HepG2 (cell line): ENCODE data around the gene FCAMR. TPM values are rescaled to one million over a fixed set of nuclear protein-coding genes. Genes with fewer than 3 reads are reported as not detected.

Experiments
- ATF5 ChIP-seq: sonication (generic); formaldehyde crosslinking; IDR thresholded peaks from 2 replicates; pipeline ENCODE4 v1.4.0; 2020; ENCODE audit warnings: mild to moderate bottlenecking, low read depth, missing genetic modification reagents
- HDAC2 ChIP-seq: sonication (generic); formaldehyde crosslinking; IDR thresholded peaks from 2 replicates; pipeline ENCODE4 v1.4.0; 2020; ENCODE audit warnings: missing genetic modification reagents
- HINFP ChIP-seq: sonication (generic); formaldehyde crosslinking; IDR thresholded peaks from 2 replicates; pipeline ENCODE4 v1.4.0; 2020; ENCODE audit warnings: low read depth, mild to moderate bottlenecking, missing genetic modification reagents
- HMG20B ChIP-seq: conservative IDR thresholded peaks from 2 replicates; pipeline ENCODE4 v1.6.1; 2016; ENCODE audit warnings: missing genetic modification reagents, missing compliant biosample characterization
- JUNB ChIP-seq: sonication (generic); formaldehyde crosslinking; IDR thresholded peaks from 2 replicates; pipeline ENCODE4 v1.8.0; 2022; ENCODE audit warnings: missing genetic modification reagents, mild to moderate bottlenecking, borderline replicate concordance
- KMT2A ChIP-seq: sonication (generic); formaldehyde crosslinking; IDR thresholded peaks from 2 replicates; pipeline ENCODE4 v1.4.0; 2020; ENCODE audit warnings: missing genetic modification reagents
- NCOA5 ChIP-seq: sonication (generic); formaldehyde crosslinking; IDR thresholded peaks from 2 replicates; pipeline ENCODE4 v1.4.0; 2020; ENCODE audit warnings: missing genetic modification reagents
- NFRKB ChIP-seq: fragments of 450-650 bp; IDR thresholded peaks from 2 replicates; pipeline ENCODE4 v1.6.1; 2017
- NONO ChIP-seq, 2 experiments: fragments of 450-650 bp in 1 of 2; sonication (generic) in 1 of 2; formaldehyde crosslinking in 1 of 2; IDR thresholded peaks in 1 of 2; conservative IDR thresholded peaks in 1 of 2; 2 replicates each; pipeline versions ENCODE4 v1.6.1 to v1.8.0; 2017 to 2022; ENCODE audit warnings: mild to moderate bottlenecking in 1 of 2, missing genetic modification reagents in 1 of 2, moderate library complexity in 1 of 2
- NRL ChIP-seq: sonication (generic); formaldehyde crosslinking; IDR thresholded peaks from 2 replicates; pipeline ENCODE4 v1.5.0; 2020; ENCODE audit warnings: missing genetic modification reagents, mild to moderate bottlenecking, moderate library complexity, borderline replicate concordance
- PBX3 ChIP-seq: sonication (generic); formaldehyde crosslinking; IDR thresholded peaks from 2 replicates; pipeline ENCODE4 v1.8.1; 2023; ENCODE audit warnings: missing genetic modification reagents, inconsistent platforms, borderline replicate concordance
- PLRG1 ChIP-seq: fragments of 450-650 bp; conservative IDR thresholded peaks from 2 replicates; pipeline ENCODE4 v1.6.1; 2016
- TEAD3 ChIP-seq: optimal IDR thresholded peaks from 2 replicates; pipeline ENCODE3; 2016; ENCODE audit warnings: borderline replicate concordance
- TFDP1 ChIP-seq: IDR thresholded peaks from 2 replicates; pipeline ENCODE4 v1.6.1; 2016; ENCODE audit warnings: missing compliant biosample characterization, missing genetic modification reagents, borderline replicate concordance
- ZBTB33 ChIP-seq: sonication (generic); formaldehyde crosslinking; IDR thresholded peaks from 2 replicates; pipeline ENCODE4 v1.4.0; 2020; ENCODE audit warnings: missing genetic modification reagents
- ZC3H4 ChIP-seq: sonication (generic); formaldehyde crosslinking; IDR thresholded peaks from 2 replicates; pipeline ENCODE4 v1.4.0; 2020; ENCODE audit warnings: missing genetic modification reagents, borderline replicate concordance
- ZFAT ChIP-seq: sonication (generic); formaldehyde crosslinking; conservative IDR thresholded peaks from 2 replicates; pipeline ENCODE4 v1.8.1; 2023; ENCODE audit warnings: missing genetic modification reagents, inconsistent platforms
- ZNF12 ChIP-seq: sonication (generic); formaldehyde crosslinking; IDR thresholded peaks from 2 replicates; pipeline ENCODE4 v1.5.0; 2020; ENCODE audit warnings: missing genetic modification reagents
- ZNF329 ChIP-seq: sonication (generic); formaldehyde crosslinking; IDR thresholded peaks from 2 replicates; pipeline ENCODE4 v1.9.0; 2021; ENCODE audit warnings: low read depth, mild to moderate bottlenecking, missing genetic modification reagents
- ZNF333 ChIP-seq: sonication (generic); formaldehyde crosslinking; IDR thresholded peaks from 2 replicates; pipeline ENCODE4 v1.4.0; 2020; ENCODE audit warnings: mild to moderate bottlenecking, missing genetic modification reagents, borderline replicate concordance
- ZNF782 ChIP-seq: sonication (generic); formaldehyde crosslinking; IDR thresholded peaks from 2 replicates; pipeline ENCODE4 v1.4.0; 2020; ENCODE audit warnings: missing genetic modification reagents, mild to moderate bottlenecking, borderline replicate concordance
- ZNF879 ChIP-seq: sonication (generic); formaldehyde crosslinking; IDR thresholded peaks from 2 replicates; pipeline ENCODE4 v1.8.1; 2023; ENCODE audit warnings: missing genetic modification reagents
- ZSCAN5A ChIP-seq: sonication (generic); formaldehyde crosslinking; IDR thresholded peaks from 2 replicates; pipeline ENCODE4 v1.8.0; 2022; ENCODE audit warnings: mild to moderate bottlenecking, missing genetic modification reagents, borderline replicate concordance
- polyA plus RNA-seq, 8 experiments: library from polyadenylated mRNA; depleted of rRNA in 3 of 8; stranded (reverse) in 7 of 8; unstranded in 1 of 8; fragments of >200 nt; fragmentation: Illumina TruSeq in 4 of 8; extraction: Trizol in 4 of 8; gene quantifications; 2 replicates each; pipeline versions ENCODE4 v1.2.1 to v1.2.3, GENCODE V29; 2011 to 2016; ENCODE audit warnings: low read depth in 4 of 8, missing spikeins in 1 of 8, mixed read lengths in 1 of 8; ENCODE audit not compliant: insufficient read depth in 1 of 8
- total RNA-seq, 5 experiments: library from RNA; depleted of rRNA; stranded (reverse); fragments of >200 nt; fragmentation: Illumina TruSeq; extraction: Trizol; gene quantifications; 2 replicates each; pipeline ENCODE4 v1.2.3, GENCODE V29; 2016; ENCODE audit warnings: low read depth in 1 of 5

The FCAMR gene
- total and polyA plus RNA-seq, 2 of the 13 experiments (the other 11 are each of a cell fraction or from before 2014, with no cell fraction given): not detected

GRCh38 chr1:207009182-207009850 is 39.1 kb upstream of the FCAMR start (continued):
- no peak for TF ChIP-seq JUNB (CRISPR knock-in tag)
- peak; percentile 85 for TF ChIP-seq HDAC2 (CRISPR knock-in tag)
- no peak for TF ChIP-seq TFDP1
- TF ChIP-seq ZFAT (CRISPR knock-in tag): no peak
- TF ChIP-seq HINFP (CRISPR knock-in tag): no peak
- TF ChIP-seq ZBTB33: no peak
- peak; percentile 67 for TF ChIP-seq TEAD3 (CRISPR knock-in tag)
- no peak for TF ChIP-seq KMT2A
- TF ChIP-seq ZC3H4 (CRISPR knock-in tag): no peak
- no peak for TF ChIP-seq NCOA5 (CRISPR knock-in tag)
- no peak for TF ChIP-seq PBX3 (CRISPR knock-in tag)
- no peak for TF ChIP-seq PLRG1
- TF ChIP-seq NFRKB: no peak
- no peak for TF ChIP-seq NONO (IDR thresholded peaks at IDR 0.05)
- TF ChIP-seq NONO (CRISPR knock-in tag; conservative IDR thresholded peaks at IDR 0.05): no peak
- no peak for TF ChIP-seq HMG20B
- TF ChIP-seq ZNF12 (CRISPR knock-in tag): no peak
- no peak for TF ChIP-seq ZNF879 (CRISPR knock-in tag)
- no peak for TF ChIP-seq ZNF782 (CRISPR knock-in tag)
- TF ChIP-seq ATF5: no peak
- no peak for TF ChIP-seq ZSCAN5A (CRISPR knock-in tag)
- no peak for TF ChIP-seq ZNF333
- TF ChIP-seq ZNF329 (CRISPR knock-in tag): no peak
- no peak for TF ChIP-seq NRL (CRISPR knock-in tag)
